Mucosa of descending colon (tissue), 3 donors: ENCODE results near the gene OR13C4. TPM values are rescaled to one million over a fixed set of nuclear protein-coding genes. Genes with fewer than 3 reads are reported as not detected.

Experiments
- ATAC-seq: fragments of 200-7000 bp; cut with Tn5 transposase; one replicate; pipeline ENCODE4 v1.9.1; 2020; ENCODE audit warnings: mild to moderate bottlenecking, moderate library complexity
- DNase-seq, 3 donors: peaks; one replicate each; pipeline ENCODE4 v3.0.0-alpha.2; 2020
- H3K36me3 ChIP-seq: fragments of 200-600 bp; one replicate; pipeline ENCODE4 v1.8.0; 2021; ENCODE audit warnings: low read depth, mild to moderate bottlenecking
- H3K4me1 ChIP-seq: fragments of 200-600 bp; one replicate; pipeline ENCODE4 v1.8.0; 2021; ENCODE audit warnings: low read depth, mild to moderate bottlenecking
- H3K4me3 ChIP-seq: fragments of 200-600 bp; one replicate; pipeline ENCODE4 v1.8.0; 2021; ENCODE audit warnings: mild to moderate bottlenecking
- H3K9me3 ChIP-seq: fragments of 200-600 bp; one replicate; pipeline ENCODE4 v1.8.0; 2021; ENCODE audit warnings: mild to moderate bottlenecking
- CTCF ChIP-seq: fragments of 200-600 bp; IDR thresholded peaks from one replicate; pipeline ENCODE4 v1.8.0; 2022; ENCODE audit warnings: antibody characterized with exemption, mild to moderate bottlenecking
- intact Hi-C, 2 donors: fragments of 100-400 bp; cut with DNase I in 1 of 2; cut with micrococcal nuclease in 1 of 2; formaldehyde crosslinking; loops; one replicate each; pipeline versions ENCODE4 v1.11.0 to v1.11.1; 2022; cut with DNase I, micrococcal nuclease
- total RNA-seq, 3 donors: library from RNA; stranded (reverse); fragmentation: NEBNext Ultra II Directional in 2 of 3; extraction: Animal tissue kit (Norgen Biotek cat#: 25700) in 2 of 3; gene quantifications; one replicate each; pipeline versions ENCODE4 v1.2.1 to v1.2.4, GENCODE V29; 2021 to 2023
- donor health status: DM: no; HTN: no; CAD: no; lungs with moderate emphysema.
- donor health status: DM: no; HTN: no; CAD: no.
- donor health status: DM: no; HTN: yes; CAD: no.

OR13C4 gene
- total RNA-seq, 3 donors from 2014 or later: not detected

- Histone ChIP-seq H3K4me3 (no peak overlapping the region), H3K4me1 (no peaks in the 10 kb centered on the region), H3K9me3 (no peaks in the 10 kb centered on the region), H3K36me3 (no peaks in the 10 kb centered on the region)
- no peak for TF ChIP-seq CTCF
- no peak for ATAC-seq
- DNase-seq: no peak
- intact Hi-C loops: no loop called here
These were observed 32.2 kb downstream of the OR13C4 start for GRCh38 chr9:104494808-104495207.

DNA sequence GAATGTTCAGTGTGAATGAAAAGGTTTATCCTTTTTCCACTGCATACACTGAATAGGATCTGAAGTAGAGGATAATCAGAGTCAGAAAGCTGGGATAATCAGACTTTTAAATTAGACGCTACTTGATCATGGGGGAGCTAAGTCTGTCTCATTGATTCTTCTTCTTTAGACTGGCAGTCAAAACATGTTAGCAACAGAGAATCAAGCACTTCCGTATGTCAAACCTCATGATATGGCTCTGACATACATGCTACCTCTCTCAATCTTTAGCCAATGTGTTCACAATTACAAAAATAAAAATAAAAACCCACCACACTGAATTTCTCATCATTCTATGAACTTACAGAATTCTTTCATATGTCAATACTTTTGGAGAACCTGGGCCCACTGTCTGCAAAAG, 42.0 kb downstream of the OR13C4 start:
- ATAC-seq: no peak
- no peak for TF ChIP-seq CTCF
- H3K4me1 ChIP-seq: no peaks in the 10 kb centered on the region
- no peak overlapping the region for H3K4me3 ChIP-seq
- H3K9me3 ChIP-seq: no peaks in the 10 kb centered on the region
- DNase-seq: no peak
- no peaks in the 10 kb centered on the region for H3K36me3 ChIP-seq
- intact Hi-C loops: no loop called here

DNA sequence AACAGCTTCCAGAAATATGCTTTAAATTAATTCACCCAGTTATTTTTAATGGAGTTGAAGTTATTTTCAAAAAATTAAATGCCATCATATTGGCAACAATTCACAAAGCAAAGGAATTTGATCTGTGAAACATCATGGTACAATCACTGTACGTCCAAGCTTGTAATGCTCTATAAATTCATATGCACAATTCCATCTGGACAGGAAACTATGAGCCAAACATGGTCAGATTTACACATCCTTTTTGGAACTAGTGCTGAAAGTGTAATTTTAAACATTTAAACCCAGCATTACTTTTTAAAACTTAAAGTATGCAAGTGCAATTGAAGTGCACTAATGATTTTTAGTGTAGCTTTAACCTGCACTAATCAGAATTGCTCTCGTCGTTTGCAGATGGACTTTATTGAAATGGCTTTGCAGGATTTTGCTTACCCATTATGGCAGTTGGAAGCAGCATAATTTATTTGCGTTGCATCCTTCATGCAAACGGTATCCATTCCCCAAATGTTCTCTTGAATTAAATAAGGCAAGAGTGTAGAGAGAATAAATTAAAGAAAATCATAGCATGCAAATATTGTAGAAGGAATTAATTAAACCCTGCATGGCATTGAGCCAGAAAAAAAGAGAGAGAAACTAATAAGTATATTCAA, 44.0 kb downstream of the OR13C4 start:
- Histone ChIP-seq H3K9me3 (no peaks in the 10 kb centered on the region), H3K4me3 (no peak overlapping the region), H3K4me1 (no peaks in the 10 kb centered on the region), H3K36me3 (no peaks in the 10 kb centered on the region)
- TF ChIP-seq CTCF: no peak
- intact Hi-C loops: no loop called here
- ATAC-seq (no peak), DNase-seq (no peak)

Other genes with a start within 250 kb of the OR13C4 start
- not detected for gene OR13F1, start 22.9 kb downstream of the OR13C4 start, total RNA-seq
- not detected for gene OR13C3, start 9.6 kb upstream of the OR13C4 start, total RNA-seq
- not detected for gene OR13C8, start 42.0 kb upstream of the OR13C4 start, total RNA-seq
- gene OR13C5, start 72.2 kb upstream of the OR13C4 start, total RNA-seq: not detected
- gene OR13C2, start 78.4 kb upstream of the OR13C4 start, total RNA-seq: not detected
- not detected for gene OR13C9, start 91.0 kb upstream of the OR13C4 start, total RNA-seq
- not detected for gene OR13D1, start 167.3 kb upstream of the OR13C4 start, total RNA-seq
- gene NIPSNAP3A, start 220.5 kb upstream of the OR13C4 start, total RNA-seq: 10 to 100 TPM; 23.7 to 51.2 (median 34.6) TPM
- 1 to 10 TPM in 2 of 3 donors, under 1 TPM in 1; 0.98 to 1.3 (median 1.1) TPM for gene NIPSNAP3B, start 236.9 kb upstream of the OR13C4 start, total RNA-seq